ENCODE data around the gene ARMC9.
"Not testable (repeated sequence)": the region's sequence is repeated elsewhere in the genome, so short reads cannot be mapped to it uniquely, and the experiment has no call there.

Gene ARMC9

GRCh38 chr2:231362555-231363184 is 164.2 kb downstream of the ARMC9 start:
- DNase-seq (ENCODE audit: low spot score), result no peak

GRCh38 chr2:231364061-231364460 is 165.6 kb downstream of the ARMC9 start:
- no peak for DNase-seq (ENCODE audit: low spot score)

GRCh38 chr2:231364961-231365810 is 166.8 kb downstream of the ARMC9 start:
- DNase-seq (ENCODE audit: low spot score), result peak; percentile 78

GRCh38 chr2:231367178-231367577 is 168.7 kb downstream of the ARMC9 start:
- no peak for DNase-seq (ENCODE audit: low spot score)

GRCh38 chr2:231369580-231370428 is 171.4 kb downstream of the ARMC9 start:
- no peak for DNase-seq (ENCODE audit: low spot score)

- DNase-seq (ENCODE audit: low spot score), result no peak
Measured at GRCh38 chr2:231370429-231370748, 172.0 kb downstream of the ARMC9 start.

- no peak for DNase-seq (ENCODE audit: low spot score)
Measured at GRCh38 chr2:231370749-231371429, 172.5 kb downstream of the ARMC9 start.

- no peak for DNase-seq (ENCODE audit: low spot score)
Measured at GRCh38 chr2:231371430-231372054, 173.1 kb downstream of the ARMC9 start.

- no peak for DNase-seq (ENCODE audit: low spot score)
Measured at GRCh38 chr2:231372326-231372725, 173.9 kb downstream of the ARMC9 start.

GRCh38 chr2:231373184-231373583 is 174.8 kb downstream of the ARMC9 start:
- DNase-seq (ENCODE audit: low spot score), result no peak

GRCh38 chr2:231373786-231374349 is 175.4 kb downstream of the ARMC9 start:
- no peak for DNase-seq (ENCODE audit: low spot score)

- no peak for DNase-seq (ENCODE audit: low spot score)
Measured at GRCh38 chr2:231374771-231375170, 176.3 kb downstream of the ARMC9 start.

GRCh38 chr2:231375994-231376615 is 177.7 kb downstream of the ARMC9 start:
- not testable (repeated sequence) for DNase-seq (ENCODE audit: low spot score)

- no peak for DNase-seq (ENCODE audit: low spot score)
Measured at GRCh38 chr2:231376857-231377256, 178.4 kb downstream of the ARMC9 start.

GRCh38 chr2:231378026-231378722 is 179.7 kb downstream of the ARMC9 start:
- no peak for DNase-seq (ENCODE audit: low spot score)

- DNase-seq (ENCODE audit: low spot score), result no peak
Measured at GRCh38 chr2:231379266-231380215, 181.1 kb downstream of the ARMC9 start.

- DNase-seq (ENCODE audit: low spot score), result no peak
Measured at GRCh38 chr2:231380307-231380706, 181.9 kb downstream of the ARMC9 start.

- DNase-seq (ENCODE audit: low spot score), result no peak
Measured at GRCh38 chr2:231380991-231381847, 182.8 kb downstream of the ARMC9 start.

Measured in AG08396 (cell line).